HL-60 (cell line): ENCODE data around the gene TTC33.

Experiments
- REST ChIP-seq: IDR thresholded peaks from 2 replicates; pipeline ENCODE4 v1.6.1; 2012; ENCODE audit warnings: low read depth; ENCODE audit not compliant: insufficient replicate concordance
- TF ChIP-seq, protein P1 (sequence below): IDR thresholded peaks from one replicate; pipeline ENCODE4 v1.5.1; 2011; ENCODE audit warnings: low read length, control low read depth, inconsistent platforms; ENCODE audit not compliant: insufficient read depth

DNA sequence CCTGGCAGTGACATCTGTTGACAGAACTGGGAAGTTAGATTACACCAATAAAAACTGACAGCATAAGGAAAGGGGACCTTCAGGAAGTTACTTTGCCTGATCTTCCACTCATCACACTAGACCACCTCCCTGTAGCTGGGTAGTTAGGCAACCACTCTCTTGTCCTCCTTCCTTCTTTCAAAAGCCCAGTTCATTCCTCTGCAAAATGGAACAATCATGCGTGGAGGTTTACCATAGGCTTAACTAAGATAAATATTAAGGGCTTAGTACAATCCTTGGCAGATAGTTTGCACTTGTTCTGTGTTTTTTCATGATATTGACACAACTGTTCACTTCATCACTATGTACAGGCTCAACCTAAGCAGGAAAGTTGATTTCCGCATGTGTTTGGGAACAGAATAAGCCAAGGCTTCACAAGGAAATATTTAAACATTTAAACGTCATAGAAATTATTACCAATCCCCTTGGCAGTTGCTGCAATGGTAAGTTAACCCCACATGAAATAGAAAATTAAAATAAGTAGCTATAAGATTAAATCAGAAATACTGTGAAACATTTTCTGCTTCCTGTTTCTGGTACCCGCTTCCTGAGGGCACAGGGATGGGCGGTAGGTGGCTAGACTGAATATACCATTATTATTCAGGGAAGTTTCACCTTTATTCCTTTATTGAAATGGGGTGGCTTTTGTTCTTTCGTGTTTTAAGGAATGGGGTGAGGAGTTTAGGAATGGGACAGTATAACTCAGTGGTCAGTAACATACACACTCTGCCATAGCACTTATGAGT, 86.0 kb downstream of the TTC33 start:
- TF ChIP-seq, protein P1, sequence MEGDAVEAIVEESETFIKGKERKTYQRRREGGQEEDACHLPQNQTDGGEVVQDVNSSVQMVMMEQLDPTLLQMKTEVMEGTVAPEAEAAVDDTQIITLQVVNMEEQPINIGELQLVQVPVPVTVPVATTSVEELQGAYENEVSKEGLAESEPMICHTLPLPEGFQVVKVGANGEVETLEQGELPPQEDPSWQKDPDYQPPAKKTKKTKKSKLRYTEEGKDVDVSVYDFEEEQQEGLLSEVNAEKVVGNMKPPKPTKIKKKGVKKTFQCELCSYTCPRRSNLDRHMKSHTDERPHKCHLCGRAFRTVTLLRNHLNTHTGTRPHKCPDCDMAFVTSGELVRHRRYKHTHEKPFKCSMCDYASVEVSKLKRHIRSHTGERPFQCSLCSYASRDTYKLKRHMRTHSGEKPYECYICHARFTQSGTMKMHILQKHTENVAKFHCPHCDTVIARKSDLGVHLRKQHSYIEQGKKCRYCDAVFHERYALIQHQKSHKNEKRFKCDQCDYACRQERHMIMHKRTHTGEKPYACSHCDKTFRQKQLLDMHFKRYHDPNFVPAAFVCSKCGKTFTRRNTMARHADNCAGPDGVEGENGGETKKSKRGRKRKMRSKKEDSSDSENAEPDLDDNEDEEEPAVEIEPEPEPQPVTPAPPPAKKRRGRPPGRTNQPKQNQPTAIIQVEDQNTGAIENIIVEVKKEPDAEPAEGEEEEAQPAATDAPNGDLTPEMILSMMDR, result no peak
- no peak for TF ChIP-seq REST
